ENCODE measurements around the gene PLEKHM3. TPM values are rescaled to one million over a fixed set of nuclear protein-coding genes. Genes with fewer than 3 reads are reported as not detected.

Gene PLEKHM3
- total RNA-seq, 6 experiments from 2014 or later = 4.4 to 13.4 (median 8.9) TPM

DNA sequence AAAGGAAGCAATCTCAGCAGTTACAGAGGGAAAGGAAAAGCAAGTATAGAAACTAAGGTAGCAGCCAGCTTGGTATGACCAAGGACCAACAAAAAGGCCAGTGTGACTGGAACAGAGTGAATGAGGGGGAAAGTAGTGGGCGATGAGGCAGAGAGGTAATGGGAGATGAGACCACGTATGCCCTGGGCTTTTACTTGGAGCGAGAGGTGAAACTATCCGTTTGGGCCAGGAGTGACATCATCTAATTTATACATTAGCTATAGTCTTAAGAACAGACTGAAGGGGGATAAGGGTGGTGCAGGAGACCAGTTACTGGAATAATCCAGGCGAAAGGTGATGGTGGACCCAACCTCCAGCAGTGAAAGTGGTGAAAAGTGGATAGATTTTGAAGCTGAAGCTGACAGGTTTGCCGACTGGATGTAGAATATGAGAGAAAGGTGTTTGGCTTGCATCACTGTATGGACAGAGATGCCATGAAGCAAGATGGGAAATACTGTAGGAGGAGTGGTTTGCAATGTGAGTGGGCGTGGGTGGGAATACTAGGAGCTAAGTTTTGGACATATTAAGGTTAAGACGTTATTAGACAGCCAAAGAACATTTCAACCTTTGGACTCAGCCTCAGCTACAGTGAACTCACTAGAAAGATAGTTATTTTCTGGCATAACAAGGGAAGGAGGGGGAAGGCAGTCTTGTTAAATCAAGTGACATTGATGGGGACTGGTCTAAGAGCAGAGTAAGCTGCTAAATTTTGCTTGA, 106.0 kb downstream of the PLEKHM3 start:
- ATAC-seq (no peak), DNase-seq (no peak)
- Histone ChIP-seq H3K27ac (no peak overlapping the region), H3K27me3 (no peaks in the 10 kb centered on the region), H3K4me3 (no peak overlapping the region), H3K4me1 (no peaks in the 10 kb centered on the region), H3K9me3 (no peaks in the 10 kb centered on the region), H3K36me3 (no peaks in the 10 kb centered on the region)
- no peak for TF ChIP-seq POLR2A (IDR thresholded peaks at IDR 0.05)
- TF ChIP-seq, protein P1, sequence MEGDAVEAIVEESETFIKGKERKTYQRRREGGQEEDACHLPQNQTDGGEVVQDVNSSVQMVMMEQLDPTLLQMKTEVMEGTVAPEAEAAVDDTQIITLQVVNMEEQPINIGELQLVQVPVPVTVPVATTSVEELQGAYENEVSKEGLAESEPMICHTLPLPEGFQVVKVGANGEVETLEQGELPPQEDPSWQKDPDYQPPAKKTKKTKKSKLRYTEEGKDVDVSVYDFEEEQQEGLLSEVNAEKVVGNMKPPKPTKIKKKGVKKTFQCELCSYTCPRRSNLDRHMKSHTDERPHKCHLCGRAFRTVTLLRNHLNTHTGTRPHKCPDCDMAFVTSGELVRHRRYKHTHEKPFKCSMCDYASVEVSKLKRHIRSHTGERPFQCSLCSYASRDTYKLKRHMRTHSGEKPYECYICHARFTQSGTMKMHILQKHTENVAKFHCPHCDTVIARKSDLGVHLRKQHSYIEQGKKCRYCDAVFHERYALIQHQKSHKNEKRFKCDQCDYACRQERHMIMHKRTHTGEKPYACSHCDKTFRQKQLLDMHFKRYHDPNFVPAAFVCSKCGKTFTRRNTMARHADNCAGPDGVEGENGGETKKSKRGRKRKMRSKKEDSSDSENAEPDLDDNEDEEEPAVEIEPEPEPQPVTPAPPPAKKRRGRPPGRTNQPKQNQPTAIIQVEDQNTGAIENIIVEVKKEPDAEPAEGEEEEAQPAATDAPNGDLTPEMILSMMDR (IDR thresholded peaks at IDR 0.05) = no peak
- 90% methylated on average over 8 of the region's 8 CpGs for WGBS (ENCODE audit: insufficient coverage, low coverage, low lambda C conversion rate, missing lambda C conversion rate)
- intact Hi-C loops (cut with DNase I) = no loop called here

DNA sequence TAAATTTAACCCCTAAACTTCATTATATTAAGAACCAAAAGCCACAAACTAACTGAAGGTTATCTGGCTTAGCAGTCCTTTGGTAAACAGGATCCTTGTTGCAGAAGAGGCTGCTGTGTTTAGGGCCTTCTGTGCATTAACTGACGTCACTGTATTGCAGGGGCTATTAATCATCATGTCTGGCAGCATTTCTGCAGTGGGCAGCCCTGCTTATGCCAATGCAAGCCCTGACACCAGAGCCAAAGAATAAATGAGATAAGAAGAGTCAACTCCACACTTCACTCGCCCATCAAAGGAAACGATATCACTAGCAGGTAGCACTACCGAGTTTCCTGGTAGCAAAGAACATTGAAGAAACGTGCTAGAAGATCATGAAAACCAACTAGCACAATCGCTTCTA, 110.6 kb downstream of the PLEKHM3 start:
- Histone ChIP-seq H3K36me3 (no peaks in the 10 kb centered on the region), H3K4me3 (no peak overlapping the region), H3K27ac (no peak overlapping the region), H3K9me3 (no peaks in the 10 kb centered on the region), H3K4me1 (no peaks in the 10 kb centered on the region), H3K27me3 (no peaks in the 10 kb centered on the region)
- no peak for TF ChIP-seq POLR2A (IDR thresholded peaks at IDR 0.05)
- TF ChIP-seq, protein P1 (IDR thresholded peaks at IDR 0.05) = no peak
- 86% methylated on average over 6 of the region's 6 CpGs for WGBS (ENCODE audit: insufficient coverage, low coverage, low lambda C conversion rate, missing lambda C conversion rate)
- DNase-seq = no peak
- intact Hi-C loops (cut with DNase I) = no loop called here
- no peak for ATAC-seq

DNA sequence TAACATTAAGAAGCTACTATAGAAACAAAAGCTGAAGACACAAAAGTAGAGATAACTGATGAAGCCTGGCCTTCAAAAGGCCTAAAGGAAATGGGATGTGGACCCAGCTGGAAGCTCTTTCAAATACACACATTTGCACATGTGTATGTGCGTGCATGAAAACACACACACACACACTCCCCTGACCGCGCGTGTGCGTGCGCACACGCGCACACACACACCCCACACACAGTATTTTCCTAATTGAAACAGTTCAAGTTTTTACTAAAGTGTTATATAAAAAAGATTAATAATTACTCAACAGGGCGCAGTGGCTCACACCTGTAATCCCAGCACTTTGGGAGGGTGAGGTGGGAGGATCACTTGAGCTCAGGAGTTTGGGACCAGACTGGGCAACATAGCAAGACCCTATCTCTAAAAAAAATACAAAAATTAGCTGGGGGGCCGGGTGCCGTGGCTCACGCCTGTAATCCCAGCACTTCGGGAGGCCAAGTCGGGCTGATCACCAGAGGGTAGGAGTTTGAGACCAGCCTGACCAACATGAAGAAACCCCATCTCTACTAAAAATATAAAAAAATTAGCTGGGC, 111.5 kb downstream of the PLEKHM3 start:
- ATAC-seq (no peak), DNase-seq (no peak)
- Histone ChIP-seq H3K27me3 (no peaks in the 10 kb centered on the region), H3K9me3 (no peaks in the 10 kb centered on the region), H3K4me1 (no peaks in the 10 kb centered on the region), H3K4me3 (no peak overlapping the region), H3K36me3 (no peaks in the 10 kb centered on the region), H3K27ac (no peak overlapping the region)
- intact Hi-C loops (cut with DNase I) = no loop called here
- 95% methylated on average over 14 of the region's 14 CpGs for WGBS (ENCODE audit: insufficient coverage, low coverage, low lambda C conversion rate, missing lambda C conversion rate)
- TF ChIP-seq, protein P1 (IDR thresholded peaks at IDR 0.05) = no peak
- TF ChIP-seq POLR2A (IDR thresholded peaks at IDR 0.05) = no peak

DNA sequence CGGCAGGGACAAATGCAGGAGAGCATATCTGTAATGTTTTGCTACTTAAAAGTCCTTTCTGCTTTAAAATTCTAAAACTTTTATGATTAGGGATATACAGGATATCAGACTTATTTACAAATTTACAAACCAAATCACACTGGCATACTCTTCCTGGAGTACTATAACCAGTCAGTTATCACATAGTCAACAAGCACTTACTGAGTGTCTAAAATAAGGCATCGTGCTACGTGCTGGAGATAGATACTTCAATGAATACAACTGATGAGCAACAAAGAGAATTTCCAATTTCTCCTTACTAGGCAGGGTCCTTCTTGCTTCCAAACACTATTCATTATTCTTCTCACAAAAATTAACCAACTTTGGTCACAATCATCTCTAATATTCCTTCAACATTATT, 113.5 kb downstream of the PLEKHM3 start:
- no peak for ATAC-seq
- H3K27me3 ChIP-seq = no peaks in the 10 kb centered on the region
- H3K36me3 ChIP-seq = no peaks in the 10 kb centered on the region
- peaks cover 0 to 4% (median 0%) of the 10 kb centered on the region in 4 donors for H3K4me1 ChIP-seq
- intact Hi-C loops (cut with DNase I) = no loop called here
- no peak overlapping the region for H3K27ac ChIP-seq
- 79% methylated on average over 3 of the region's 3 CpGs for WGBS (ENCODE audit: insufficient coverage, low coverage, low lambda C conversion rate, missing lambda C conversion rate)
- no peak for DNase-seq
- H3K4me3 ChIP-seq = no peak overlapping the region
- H3K9me3 ChIP-seq = no peaks in the 10 kb centered on the region
- no peak for TF ChIP-seq POLR2A (IDR thresholded peaks at IDR 0.05)
- TF ChIP-seq, protein P1 (IDR thresholded peaks at IDR 0.05) = no peak

Data from right lobe of liver (tissue), 6 donors.